ENCODE measurements around the gene ZNF563.

ZNF563 gene

DNA sequence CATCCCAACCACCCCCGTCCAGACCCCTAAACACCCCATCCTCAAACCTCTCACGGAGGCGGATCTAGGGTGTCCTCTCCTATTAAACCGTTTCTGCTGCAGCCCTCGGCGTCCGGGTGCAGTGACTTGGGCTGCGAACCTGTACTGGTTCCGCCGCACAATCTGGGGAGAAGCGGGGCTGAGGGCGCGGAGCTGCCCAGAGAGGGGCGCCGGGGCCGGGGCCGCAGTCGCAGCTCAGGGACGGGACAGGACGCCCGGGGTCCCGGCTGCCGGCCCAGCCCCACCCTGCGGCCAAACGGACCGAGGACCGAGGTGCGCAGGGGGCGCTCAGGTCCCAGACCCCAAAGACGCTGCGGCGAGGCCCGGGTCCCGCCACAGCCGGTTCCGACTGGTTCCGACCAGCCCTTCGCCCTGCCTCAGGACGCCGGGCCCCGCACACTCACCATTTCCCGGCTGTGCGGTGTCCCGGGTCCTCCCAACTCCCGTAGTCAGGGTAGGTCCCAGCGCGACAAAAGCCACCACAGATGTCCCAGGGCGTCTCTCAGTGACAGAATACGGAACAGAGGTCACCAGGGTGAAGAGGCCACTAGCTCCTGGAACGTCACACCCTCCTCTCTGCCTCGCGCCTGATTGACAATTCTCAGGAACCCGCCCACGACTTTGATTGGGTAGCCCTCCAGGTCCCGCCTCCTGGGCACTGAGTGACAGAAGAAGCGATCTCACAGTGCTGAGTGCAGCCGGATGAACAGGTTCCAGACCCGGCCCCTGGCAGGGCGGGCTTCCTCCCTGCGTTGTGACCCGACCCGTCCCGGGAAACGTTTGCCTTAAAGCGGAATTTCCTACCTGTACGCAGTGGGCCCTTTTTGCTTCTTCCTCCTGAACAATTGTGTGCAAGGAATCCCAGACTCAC is 38.9 kb downstream of the ZNF563 start, which contains the start of gene ZNF44:
TSS of gene ZNF44 (minus strand) at position 635 of the 910 bp plus-strand sequence. CDS start at position 446, 189 bp downstream.
- DNase-seq (ENCODE audit: low spot score): peak; percentile 99

DNA sequence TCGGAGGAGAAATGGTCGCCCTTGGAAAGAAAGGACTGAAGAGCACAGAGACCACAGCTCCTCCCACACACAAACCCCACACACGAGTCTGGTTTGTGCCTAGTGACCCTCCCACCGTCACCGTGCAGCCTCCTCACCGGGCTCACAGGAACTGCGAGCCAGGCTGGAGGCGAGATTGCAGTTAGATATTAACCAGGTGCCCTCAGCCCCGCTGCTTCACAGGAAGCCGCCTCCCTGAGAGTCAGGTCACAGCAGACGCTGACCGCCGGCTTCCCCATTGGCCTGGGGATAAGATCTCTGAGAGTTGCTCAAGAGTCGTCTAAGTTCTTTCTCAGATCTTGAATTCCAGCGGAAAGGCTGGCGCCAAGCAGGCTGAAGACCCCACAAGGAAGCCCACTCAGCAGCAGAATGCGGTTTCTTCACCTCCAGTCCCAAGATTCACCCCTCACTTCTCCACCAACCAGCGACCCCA is 39.6 kb downstream of the ZNF563 start:
- peak; percentile 17 for DNase-seq (ENCODE audit: low spot score)

DNA sequence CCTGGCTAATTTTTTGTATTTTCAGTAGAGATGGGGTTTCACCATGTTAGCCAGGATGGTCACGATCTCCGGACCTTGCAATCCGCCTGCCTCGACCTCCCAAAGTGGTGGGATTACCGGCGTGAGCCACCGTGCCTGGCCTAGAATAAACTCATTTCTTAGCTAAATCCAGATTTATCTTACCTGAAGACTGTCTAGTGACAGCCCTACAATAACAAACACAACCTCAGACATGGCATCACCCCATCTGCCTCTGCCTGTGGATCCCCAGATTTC is 43.7 kb downstream of the ZNF563 start:
- no peak for DNase-seq (ENCODE audit: low spot score)

DNA sequence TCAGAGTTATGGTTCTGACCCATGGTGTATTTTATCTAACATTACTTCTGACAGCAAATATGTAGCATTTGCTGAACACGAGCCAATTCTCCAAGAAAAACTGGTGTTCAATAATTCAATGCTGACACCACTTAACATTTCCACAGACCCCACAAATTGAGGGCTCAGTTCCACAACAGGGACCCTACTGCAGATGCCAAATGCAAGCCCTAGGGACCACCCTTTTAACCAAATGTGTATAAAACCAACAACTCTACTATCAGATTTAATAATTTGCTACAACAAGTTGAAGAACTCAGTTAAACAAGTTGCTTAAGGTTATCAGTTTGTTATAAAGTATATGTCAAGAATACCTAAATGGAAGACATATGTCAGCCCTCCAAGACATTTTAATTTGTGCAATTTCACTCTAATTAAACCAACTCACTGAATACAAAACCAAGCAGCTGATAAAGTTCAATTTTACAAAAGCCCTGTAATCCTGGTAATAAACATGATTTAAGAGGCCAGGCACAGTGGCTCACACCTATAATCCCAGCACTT is 45.4 kb downstream of the ZNF563 start:
- no peak for DNase-seq (ENCODE audit: low spot score)

DNA sequence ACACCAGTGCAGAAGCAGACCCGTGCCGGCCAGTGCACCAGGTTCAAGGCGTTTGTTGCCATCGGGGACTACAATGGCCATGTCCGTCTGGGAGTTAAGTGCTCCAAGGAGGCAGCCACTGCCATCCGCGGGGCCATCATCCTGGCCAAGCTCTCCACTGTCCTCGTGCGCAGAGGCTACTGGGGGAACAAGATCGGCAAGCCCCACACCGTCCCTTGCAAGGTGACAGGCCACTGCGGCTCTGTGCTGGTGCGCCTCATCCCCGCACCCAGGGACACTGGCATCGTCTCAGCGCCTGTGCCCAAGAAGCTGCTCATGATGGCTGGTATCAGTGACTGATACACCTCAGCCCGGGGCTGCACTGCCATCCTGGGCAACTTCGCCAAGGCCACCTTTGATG is 48.8 kb downstream of the ZNF563 start:
- DNase-seq (ENCODE audit: low spot score): no peak

DNA sequence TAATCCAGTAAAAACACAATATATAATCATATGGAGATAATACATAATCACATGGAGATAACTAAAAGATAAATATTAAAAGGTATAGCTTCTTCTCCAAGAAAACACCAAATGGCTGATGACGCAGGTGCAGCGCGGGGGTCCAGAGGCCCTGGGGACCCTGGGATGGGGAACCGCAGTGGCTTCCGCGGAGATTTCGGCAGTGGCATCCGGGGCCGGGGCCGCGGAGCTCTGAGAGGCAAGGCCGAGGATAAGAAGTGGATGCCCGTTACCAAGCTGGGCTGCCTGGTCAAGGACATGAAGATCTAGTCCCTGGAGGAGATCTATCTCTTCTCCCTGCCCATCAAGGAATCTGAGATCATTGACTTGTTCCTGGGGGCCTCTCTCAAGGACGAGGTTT is 49.2 kb downstream of the ZNF563 start:
- no peak for DNase-seq (ENCODE audit: low spot score)

DNA sequence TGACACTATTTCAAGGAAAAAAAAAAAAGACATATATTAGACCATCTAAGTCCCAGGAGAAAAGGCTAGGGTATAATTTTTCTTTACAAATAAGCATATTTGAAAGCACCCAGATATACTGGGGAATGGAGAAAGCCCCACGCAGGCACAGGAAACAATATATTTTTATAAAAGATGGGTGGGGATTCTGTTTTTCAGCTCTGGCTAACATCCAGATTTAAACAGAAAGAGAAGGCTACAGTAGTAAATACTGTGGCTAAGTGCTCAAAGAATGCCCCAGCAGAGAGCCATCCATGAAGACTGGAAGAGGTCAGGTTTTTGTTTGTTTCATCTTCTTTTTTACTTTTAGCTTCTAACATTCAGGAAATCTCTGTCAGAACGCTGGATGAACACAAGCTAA is 54.7 kb downstream of the ZNF563 start:
- DNase-seq (ENCODE audit: low spot score): no peak

DNA sequence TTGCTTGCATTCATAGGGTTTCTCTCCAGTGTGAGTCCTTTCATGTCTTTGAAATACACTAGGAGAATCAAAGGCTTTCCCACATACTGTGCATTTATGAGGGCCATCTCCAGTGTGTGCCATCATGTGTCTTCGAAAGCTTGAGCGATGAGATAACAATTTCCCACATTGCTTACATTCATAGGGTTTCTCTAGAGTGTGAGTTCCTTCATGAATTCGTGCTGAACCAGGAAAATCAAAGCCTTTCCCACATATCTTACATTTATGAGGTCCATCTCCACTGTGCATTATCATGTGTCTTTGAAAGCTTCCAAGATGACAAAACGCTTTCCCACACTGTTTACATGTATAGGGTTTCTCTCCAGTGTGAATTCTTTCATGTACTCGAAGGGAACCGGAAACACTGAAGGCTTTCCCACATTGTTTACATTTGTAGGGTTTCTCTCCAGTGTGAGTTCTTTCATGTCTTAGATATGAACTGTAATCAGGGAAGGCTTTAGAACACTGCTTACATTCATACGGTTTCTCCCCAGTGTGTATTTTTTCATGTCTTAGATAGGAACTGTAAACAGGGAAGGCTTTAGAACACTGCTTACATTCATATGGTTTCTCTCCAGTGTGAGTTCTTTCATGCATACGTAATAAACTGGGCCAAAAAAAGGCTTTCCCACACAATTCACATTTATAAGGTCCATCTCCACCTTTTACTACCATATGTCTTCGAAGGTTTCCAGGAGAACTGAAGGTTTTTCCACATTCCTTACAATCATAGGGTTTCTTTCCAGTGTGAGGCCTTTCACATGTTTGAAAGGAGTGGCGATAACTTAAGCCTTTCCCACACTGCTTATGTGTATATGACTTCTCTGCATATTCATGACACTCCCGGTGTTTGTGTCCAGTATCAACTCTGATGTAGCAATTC is 60.2 kb downstream of the ZNF563 start:
- DNase-seq (ENCODE audit: low spot score): no peak

DNA sequence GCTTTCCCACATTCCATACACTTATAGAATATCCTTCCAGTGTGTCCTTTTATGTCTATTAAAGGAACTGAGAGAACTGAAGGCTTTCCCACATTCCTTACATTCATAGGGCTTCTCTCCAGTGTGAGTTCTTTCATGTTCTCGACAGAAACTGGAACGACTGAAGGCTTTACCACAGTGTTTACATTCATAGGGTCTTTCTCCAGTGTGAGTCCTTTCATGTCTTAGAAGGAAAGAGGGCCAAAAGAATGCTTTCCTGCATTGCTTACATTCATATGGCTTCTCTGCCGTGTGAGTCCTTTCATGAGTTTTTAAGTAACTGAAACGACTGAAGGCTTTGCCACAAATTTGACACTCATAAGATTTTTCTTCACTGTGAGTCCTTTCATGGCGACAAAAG is 61.0 kb downstream of the ZNF563 start:
- no peak for DNase-seq (ENCODE audit: low spot score)

DNA sequence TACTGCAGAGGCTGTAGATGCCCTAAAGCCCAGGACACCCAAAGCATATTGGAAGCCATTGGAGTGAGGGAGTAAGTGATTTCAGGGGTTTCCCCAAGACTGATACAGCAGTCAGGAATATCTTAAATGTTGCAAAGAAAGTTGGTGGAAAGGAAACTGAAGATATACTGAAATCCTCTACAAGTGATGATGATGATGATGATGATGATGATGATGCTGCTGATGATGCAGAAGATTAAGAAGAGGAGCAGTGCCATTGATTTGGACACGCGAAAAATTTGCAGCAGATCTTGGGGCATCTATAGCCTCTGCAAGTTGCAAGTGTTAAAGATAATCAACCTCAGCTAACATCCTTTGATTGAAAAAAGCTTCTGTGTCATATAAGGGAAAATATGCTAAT is 62.6 kb downstream of the ZNF563 start:
- DNase-seq (ENCODE audit: low spot score): no peak
